H1 (cell line): ENCODE data around the gene EFCAB3. TPM values are rescaled to one million over a fixed set of nuclear protein-coding genes. Genes with fewer than 3 reads are reported as not detected.
"Not testable (repeated sequence)": the region's sequence is repeated elsewhere in the genome, so short reads cannot be mapped to it uniquely, and the experiment has no call there.

ENCODE experiments used
- CTCF ChIA-PET: fragments of 300-600 bp; sonication (Branson Sonifier 250); formaldehyde crosslinking; loops from one replicate; lab custom pipeline; 2021; ENCODE audit not compliant: partially characterized antibody; lab: Charles Lee
- POLR2A ChIA-PET: fragments of 300-600 bp; sonication (Branson Sonifier 250); formaldehyde crosslinking; loops from one replicate; lab custom pipeline; 2021; ENCODE audit warnings: inconsistent platforms; ENCODE audit not compliant: partially characterized antibody; lab: Charles Lee
- DNase-seq, 2 experiments: peaks; one replicate each; pipeline versions ENCODE4 v3.0.0 to v3.0.0-alpha.2; 2010 to 2022; ENCODE audit warnings: low spot score in 2 of 2, low read depth in 1 of 2, mixed read lengths in 1 of 2
- FAIRE-seq: peaks from 2 replicates; lab custom pipeline; 2011; peaks lifted over from hg19 to GRCh38; lab: Jason Lieb, UNC
- H2AFZ ChIP-seq: 2 replicates; pipeline ENCODE4 v1.8.1; 2012; ENCODE audit warnings: low read length, inconsistent platforms
- H2AK5ac ChIP-seq: 2 replicates; pipeline ENCODE4 v1.6.1; 2013; ENCODE audit warnings: low read depth, low read length
- H2BK120ac ChIP-seq: replicated peaks from 2 replicates; pipeline ENCODE3; 2013; ENCODE audit warnings: low read depth, low read length, inconsistent platforms
- H2BK12ac ChIP-seq: 2 replicates; pipeline ENCODE4 v1.6.1; 2013; ENCODE audit warnings: low read depth, low read length
- H2BK15ac ChIP-seq: 2 replicates; pipeline ENCODE4 v1.6.1; 2013; ENCODE audit warnings: low read length
- H2BK20ac ChIP-seq: 2 replicates; pipeline ENCODE4 v1.6.1; 2013; ENCODE audit warnings: low read length
- H2BK5ac ChIP-seq: 2 replicates; pipeline ENCODE4 v1.6.1; 2013; ENCODE audit warnings: low read depth, low read length
- H3K14ac ChIP-seq: 2 replicates; pipeline ENCODE4 v1.6.1; 2013; ENCODE audit warnings: inconsistent platforms; ENCODE audit not compliant: insufficient read length
- H3K18ac ChIP-seq: 2 replicates; pipeline ENCODE4 v1.6.1; 2013; ENCODE audit warnings: low read length; ENCODE audit errors: extremely low read depth
- H3K23ac ChIP-seq: 2 replicates; pipeline ENCODE4 v1.6.1; 2013; ENCODE audit warnings: inconsistent platforms; ENCODE audit not compliant: insufficient read length
- H3K23me2 ChIP-seq: 2 replicates; pipeline ENCODE4 v1.6.1; 2013; ENCODE audit warnings: low read depth, low read length
- H3K27ac ChIP-seq: 2 replicates; pipeline ENCODE4 v1.6.1; 2011; ENCODE audit warnings: low read depth, low read length, inconsistent platforms
- H3K27me3 ChIP-seq, 4 experiments: replicated peaks in 1 of 4; 1 replicate in 1 of 4; 2 replicates in 3 of 4; pipeline versions ENCODE4 v1.6.1 to v1.8.1; 2011 to 2013; ENCODE audit warnings: low read length in 3 of 4, mild to moderate bottlenecking in 3 of 4, inconsistent platforms in 2 of 4, mixed read lengths in 2 of 4, moderate library complexity in 1 of 4; ENCODE audit not compliant: control insufficient read depth in 3 of 4, insufficient read depth in 3 of 4; ENCODE audit errors: extremely low read depth in 1 of 4
- H3K36me3 ChIP-seq, 4 experiments: 2 replicates each; pipeline versions ENCODE4 v1.6.1 to v1.8.1; 2011 to 2013; ENCODE audit warnings: mild to moderate bottlenecking in 4 of 4, low read length in 3 of 4, moderate library complexity in 2 of 4, control low read depth in 1 of 4, inconsistent platforms in 1 of 4; ENCODE audit not compliant: insufficient read depth in 4 of 4, control insufficient read depth in 2 of 4
- H3K4ac ChIP-seq: replicated peaks from 2 replicates; pipeline ENCODE3; 2013; ENCODE audit warnings: low read length, low read depth, mixed read lengths, inconsistent platforms; ENCODE audit not compliant: insufficient read length
- H3K4me1 ChIP-seq, 4 experiments: replicated peaks in 1 of 4; 1 replicate in 1 of 4; 2 replicates in 3 of 4; pipeline versions ENCODE4 v1.6.1 to v1.8.1; 2011 to 2013; ENCODE audit warnings: low read length in 3 of 4, inconsistent platforms in 2 of 4, mixed read lengths in 1 of 4; ENCODE audit not compliant: insufficient read depth in 4 of 4, control insufficient read depth in 3 of 4
- H3K4me2 ChIP-seq, 2 experiments: 2 replicates each; pipeline versions ENCODE4 v1.6.1 to v1.8.1; 2011 to 2013; ENCODE audit warnings: low read depth in 2 of 2, low read length in 2 of 2, control low read depth in 1 of 2, inconsistent platforms in 1 of 2, mild to moderate bottlenecking in 1 of 2; ENCODE audit not compliant: insufficient read depth in 1 of 2
- H3K4me3 ChIP-seq, 4 experiments: fragments of 200-600, 300-600 bp in 1 of 4; sonication (generic), shearing (Covaris generic), sonication (Bioruptor Twin) in 1 of 4; 2 replicates each; pipeline versions ENCODE4 v1.5.1 to v1.8.1; 2011 to 2016; ENCODE audit warnings: low read length in 4 of 4, low read depth in 3 of 4, control low read depth in 2 of 4, inconsistent platforms in 2 of 4, mild to moderate bottlenecking in 2 of 4, mixed read lengths in 1 of 4, moderate library complexity in 1 of 4; ENCODE audit not compliant: insufficient read depth in 2 of 4; ENCODE audit errors: extremely low read depth in 1 of 4
- H3K56ac ChIP-seq: replicated peaks from 2 replicates; pipeline ENCODE3; 2013; ENCODE audit warnings: low read depth, mild to moderate bottlenecking, mixed read lengths, low read length, inconsistent platforms; ENCODE audit not compliant: insufficient read length
- H3K79me1 ChIP-seq: 2 replicates; pipeline ENCODE4 v1.6.1; 2013; ENCODE audit warnings: low read depth, low read length, control low read depth
- H3K79me2 ChIP-seq, 2 experiments: 2 replicates each; pipeline versions ENCODE4 v1.6.1 to v1.8.1; 2012 to 2013; ENCODE audit warnings: low read length in 2 of 2, mild to moderate bottlenecking in 2 of 2, inconsistent platforms in 1 of 2; ENCODE audit not compliant: insufficient read depth in 2 of 2, control insufficient read depth in 1 of 2
- H3K9ac ChIP-seq, 4 experiments: replicated peaks in 1 of 4; 1 replicate in 1 of 4; 2 replicates in 3 of 4; pipeline versions ENCODE4 v1.6.1 to v1.8.1; 2011 to 2013; ENCODE audit warnings: low read depth in 3 of 4, low read length in 3 of 4, control low read depth in 2 of 4, mild to moderate bottlenecking in 2 of 4, moderate library complexity in 2 of 4, inconsistent platforms in 1 of 4; ENCODE audit errors: extremely low read depth in 1 of 4
- H3K9me3 ChIP-seq, 2 experiments: 2 replicates each; pipeline versions ENCODE4 v1.6.1 to v1.8.1; 2012 to 2013; ENCODE audit warnings: mild to moderate bottlenecking in 2 of 2, moderate library complexity in 2 of 2, control low read depth in 1 of 2, inconsistent platforms in 1 of 2, low read depth in 1 of 2, low read length in 1 of 2, mixed read lengths in 1 of 2; ENCODE audit not compliant: insufficient read depth in 2 of 2
- H4K20me1 ChIP-seq, 2 experiments: replicated peaks in 1 of 2; 2 replicates each; pipeline versions ENCODE3 to v1.8.1; 2011 to 2013; ENCODE audit warnings: inconsistent platforms in 2 of 2, low read length in 2 of 2, mild to moderate bottlenecking in 1 of 2; ENCODE audit not compliant: insufficient read depth in 2 of 2, control insufficient read depth in 1 of 2
- H4K5ac ChIP-seq: 2 replicates; pipeline ENCODE4 v1.6.1; 2013; ENCODE audit warnings: low read length, low read depth, mixed read lengths, inconsistent platforms; ENCODE audit not compliant: insufficient read length
- H4K8ac ChIP-seq: 2 replicates; pipeline ENCODE4 v1.8.0; 2013; ENCODE audit warnings: mild to moderate bottlenecking, moderate library complexity, low read length, inconsistent platforms; ENCODE audit not compliant: insufficient read depth; ENCODE audit errors: extremely low read depth
- H4K91ac ChIP-seq: replicated peaks from 2 replicates; pipeline ENCODE3; 2013; ENCODE audit warnings: low read length, mixed read lengths, inconsistent platforms; ENCODE audit not compliant: insufficient read length
- WGBS, 2 experiments: shearing (Covaris generic) in 1 of 2; methylation state at CpG; one replicate each; pipeline versions ENCODE4 v1.1.6 to v1.1.7; 2013 to 2015; ENCODE audit warnings: low lambda C conversion rate in 2 of 2, mixed read lengths in 2 of 2, inconsistent platforms in 1 of 2, low coverage in 1 of 2, missing lambda C conversion rate in 1 of 2; ENCODE audit not compliant: insufficient replicate concordance in 2 of 2, insufficient coverage in 1 of 2, insufficient read length in 1 of 2; ENCODE audit errors: extremely low coverage in 1 of 2, missing lambda C conversion rate in 1 of 2; 5-methylcytosine and 5-hydroxymethylcytosine counted together
- polyA plus RNA-seq, 7 experiments: library from polyadenylated mRNA; depleted of rRNA in 3 of 7; stranded (reverse) in 5 of 7; unstranded in 2 of 7; fragments of >200 nt in 5 of 7; fragments of 200-250 nt in 2 of 7; gene quantifications; 1 replicate in 5 of 7; 2 replicates in 1 of 7; 4 replicates in 1 of 7; pipeline versions ENCODE4 v1.2.1 to v1.2.3, GENCODE V29; 2011 to 2013; ENCODE audit warnings: missing spikeins in 2 of 7, mixed read lengths in 2 of 7
- total RNA-seq: library from RNA; stranded (reverse); fragmentation: NEBNext Ultra II Directional; extraction: Animal tissue kit (Norgen Biotek cat#: 25700); gene quantifications from 2 replicates; pipeline ENCODE4 v1.2.1, GENCODE V29; 2021

Gene EFCAB3
- total and polyA plus RNA-seq, 2 of the 8 experiments (the other 6 are each of a cell fraction or from before 2014, with no cell fraction given) = not detected

GRCh38 chr17:62454111-62454510 lies 73.8 kb downstream of the EFCAB3 start:
- H3K56ac ChIP-seq, H3K4me3 ChIP-seq, CTCF ChIA-PET, H3K9me3 ChIP-seq, H2BK15ac ChIP-seq, H3K14ac ChIP-seq, H2BK20ac ChIP-seq, H3K18ac ChIP-seq, H3K23me2 ChIP-seq, H4K8ac ChIP-seq, H3K79me1 ChIP-seq, H2AFZ ChIP-seq, H3K4me1 ChIP-seq, H3K23ac ChIP-seq, H2BK120ac ChIP-seq, H2AK5ac ChIP-seq, H3K4ac ChIP-seq, DNase-seq, H3K9ac ChIP-seq, H3K36me3 ChIP-seq, H4K5ac ChIP-seq, H4K91ac ChIP-seq, H3K79me2 ChIP-seq, H2BK12ac ChIP-seq, FAIRE-seq, H3K27ac ChIP-seq, H3K27me3 ChIP-seq, H4K20me1 ChIP-seq, H2BK5ac ChIP-seq, H3K4me2 ChIP-seq: not testable (repeated sequence)
- WGBS, 2 experiments = 81% methylated on average over 3 of the region's 3 CpGs; no CpG with 5 or more reads in 1 of the 2 experiments
- POLR2A ChIA-PET = interaction anchor here (0.6 kb wide), 1 partner anchor 30 kb away, joined by 3 read pairs; no protein-coding TSS in a partner anchor
